ENCODE data around the gene DNALI1.
"Not testable (repeated sequence)": the region's sequence is repeated elsewhere in the genome, so short reads cannot be mapped to it uniquely, and the experiment has no call there.

DNA sequence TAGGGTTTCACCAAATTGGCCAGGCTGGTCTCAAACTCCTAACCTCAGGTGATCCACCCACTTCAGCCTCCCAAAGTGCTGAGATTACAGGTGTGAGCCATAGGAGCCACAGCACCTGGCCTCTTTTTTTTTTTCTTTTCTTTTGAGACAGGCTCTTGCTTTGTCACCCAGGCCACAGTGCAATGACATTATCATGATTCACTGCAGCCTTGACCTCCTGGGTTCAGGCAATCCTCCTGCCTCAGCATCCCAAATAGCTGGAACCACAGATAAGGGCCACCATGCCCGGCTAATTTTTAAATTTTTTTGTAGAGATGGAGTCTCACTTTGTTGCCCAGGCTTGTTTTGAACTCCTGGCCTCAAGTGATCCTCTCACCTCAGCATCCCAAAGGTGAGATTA, 26.9 kb upstream of the DNALI1 start:
- TF ChIP-seq CTCF (IDR thresholded peaks at IDR 0.05; ENCODE audit: control extremely low read depth in 1 of 3, insufficient read depth in 1 of 3, low read depth in 1 of 3, low read length in 3 of 3); EZH2 (IDR thresholded peaks at IDR 0.05; ENCODE audit: low read depth, low read length, severe bottlenecking); SRF (IDR thresholded peaks at IDR 0.05; ENCODE audit: low read depth, low read length); POLR2A (IDR thresholded peaks at IDR 0.05; ENCODE audit: control extremely low read depth in 1 of 2, low read depth in 2 of 2, low read length in 2 of 2); CEBPB (IDR thresholded peaks at IDR 0.05; ENCODE audit: low read depth, low read length): not testable (repeated sequence)
